Adipocyte (in vitro differentiated cells): ENCODE data around the gene ZNF688.

Experiments
- DNase-seq: peaks from one replicate; pipeline ENCODE4 v3.0.0-alpha.2; 2015; ENCODE audit warnings: low read depth
- H3K27me3 ChIP-seq: replicated peaks from 2 replicates; pipeline ENCODE4 v1.7.0; 2013; ENCODE audit warnings: mild to moderate bottlenecking, low read length, moderate library complexity; ENCODE audit not compliant: control insufficient read depth, insufficient read depth
- H3K36me3 ChIP-seq: 2 replicates; pipeline ENCODE4 v1.7.0; 2013; ENCODE audit warnings: low read length, mild to moderate bottlenecking, moderate library complexity; ENCODE audit not compliant: control insufficient read depth, insufficient read depth, severe bottlenecking
- H3K4me1 ChIP-seq: 2 replicates; pipeline ENCODE4 v1.7.0; 2013; ENCODE audit warnings: mild to moderate bottlenecking, low read length, moderate library complexity; ENCODE audit not compliant: control insufficient read depth, insufficient read depth
- H3K4me3 ChIP-seq: 2 replicates; pipeline ENCODE4 v1.7.0; 2013; ENCODE audit warnings: mild to moderate bottlenecking, low read length, moderate library complexity
- H3K9ac ChIP-seq: 2 replicates; pipeline ENCODE4 v1.7.0; 2013; ENCODE audit warnings: mild to moderate bottlenecking, low read length, moderate library complexity
- H3K9me3 ChIP-seq: 2 replicates; pipeline ENCODE4 v1.7.0; 2013; ENCODE audit warnings: mild to moderate bottlenecking, low read length, moderate library complexity; ENCODE audit not compliant: control insufficient read depth

The ZNF688 gene

DNA sequence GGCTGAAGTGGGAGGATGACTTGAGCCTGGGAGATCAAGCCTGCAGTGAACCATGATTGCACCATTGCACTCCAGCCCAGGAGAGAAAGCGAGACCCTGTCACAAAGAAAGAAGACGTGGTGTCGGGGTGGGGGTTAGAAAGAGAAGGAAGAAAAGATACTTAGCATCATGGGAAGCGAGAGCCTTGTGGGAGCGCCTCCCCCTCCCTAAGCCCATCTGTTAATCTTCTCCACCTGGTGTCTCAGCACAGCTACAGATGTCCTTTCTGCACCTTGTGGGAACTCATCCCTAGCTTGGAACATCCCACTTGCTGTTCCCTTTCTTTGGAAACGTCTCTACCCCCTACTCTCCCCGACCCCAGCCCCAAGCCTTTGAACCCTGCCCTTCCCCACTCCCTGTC lies 6.0 kb downstream of the ZNF688 start:
- H3K27me3 ChIP-seq = no peaks in the 10 kb centered on the region
- DNase-seq = no peak
- H3K36me3 ChIP-seq = no peaks in the 10 kb centered on the region
- H3K9ac ChIP-seq = no peak overlapping the region
- H3K4me1 ChIP-seq = peaks cover 7% of the 10 kb centered on the region
- no peaks in the 10 kb centered on the region for H3K9me3 ChIP-seq
- no peak overlapping the region for H3K4me3 ChIP-seq

DNA sequence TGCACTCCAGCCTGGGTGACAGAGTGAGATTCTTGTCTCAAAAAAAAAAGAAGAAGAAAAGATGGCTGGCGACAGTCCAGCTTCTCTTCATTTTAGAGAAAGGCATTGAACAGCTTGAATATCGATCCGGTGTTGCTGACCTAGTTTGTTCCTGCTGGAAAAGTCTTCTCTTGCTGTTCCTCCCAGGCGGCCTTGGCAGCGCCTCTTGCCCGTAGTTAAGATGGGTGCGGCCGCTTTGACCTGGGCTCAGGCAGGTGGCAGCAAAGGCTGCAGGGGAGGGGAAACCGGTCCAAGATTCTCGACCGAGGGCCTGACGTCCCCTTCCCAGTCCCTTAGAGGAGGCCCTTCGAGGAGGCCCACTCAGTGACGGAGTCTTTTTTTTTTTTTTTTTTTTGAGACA lies 9.5 kb downstream of the ZNF688 start:
- H3K9ac ChIP-seq = no peak overlapping the region
- H3K36me3 ChIP-seq = no peaks in the 10 kb centered on the region
- no peaks in the 10 kb centered on the region for H3K27me3 ChIP-seq
- H3K9me3 ChIP-seq = no peaks in the 10 kb centered on the region
- peaks cover 4% of the 10 kb centered on the region for H3K4me1 ChIP-seq
- H3K4me3 ChIP-seq = no peak overlapping the region
- no peak for DNase-seq

DNA sequence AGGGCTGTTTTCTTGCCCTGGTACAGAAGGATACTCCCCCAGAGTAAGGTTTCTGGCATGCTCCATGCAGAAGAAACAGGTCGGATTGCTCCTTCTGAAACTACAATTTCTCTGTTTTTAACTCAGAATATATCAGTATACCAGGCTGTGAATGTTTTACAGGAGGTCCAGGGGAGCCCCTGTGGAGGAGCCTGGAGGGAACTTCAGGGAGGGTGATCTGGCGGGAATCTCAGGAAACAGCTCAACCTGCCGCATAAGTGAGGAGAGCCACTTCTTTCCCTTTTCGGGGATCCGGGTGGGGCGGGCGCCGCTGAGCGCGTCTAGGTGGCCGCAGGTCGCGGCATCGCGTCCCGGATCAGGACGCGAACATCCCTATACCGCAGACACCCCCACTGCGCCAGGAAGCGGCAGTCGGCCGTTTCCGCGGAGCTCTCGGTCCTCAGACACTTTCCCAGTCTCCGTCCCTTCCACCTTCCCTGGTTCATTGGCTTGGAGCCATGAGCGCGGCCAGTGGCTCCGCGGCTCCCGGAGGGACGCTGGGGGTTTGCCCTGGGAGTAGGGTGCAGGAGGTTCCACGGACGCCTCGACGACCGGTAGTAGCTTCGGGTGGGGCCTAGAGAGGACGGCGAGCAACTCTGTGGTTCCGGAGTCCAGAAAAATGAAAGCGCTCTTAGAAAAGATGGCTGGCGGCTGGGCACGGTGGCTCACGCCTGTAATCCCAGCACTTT lies 10.3 kb downstream of the ZNF688 start:
- Histone ChIP-seq H3K4me3 (peak overlapping the region; percentile 76), H3K9ac (peak overlapping the region; percentile 72), H3K9me3 (no peaks in the 10 kb centered on the region), H3K4me1 (peaks cover 4% of the 10 kb centered on the region), H3K27me3 (no peaks in the 10 kb centered on the region), H3K36me3 (no peaks in the 10 kb centered on the region)
- no peak for DNase-seq

DNA sequence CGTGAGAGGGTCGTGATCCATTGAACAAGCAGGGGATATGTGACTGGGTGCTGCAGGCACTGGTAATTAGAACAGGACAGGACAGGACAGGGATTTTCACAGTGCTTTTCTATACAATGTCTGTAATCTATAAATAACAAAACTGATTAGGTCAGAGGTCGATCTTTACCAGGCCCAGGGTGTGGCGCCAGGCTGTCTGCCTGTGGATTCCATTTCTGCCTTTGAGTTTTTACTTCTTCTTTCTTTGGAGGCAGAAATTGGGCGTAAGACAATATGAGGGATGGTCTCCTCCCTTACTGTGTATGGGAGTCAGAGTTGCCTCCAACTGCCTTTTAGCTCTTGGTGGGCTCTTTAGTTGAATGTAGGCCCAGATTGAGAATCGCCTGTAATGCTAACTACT lies 11.8 kb downstream of the ZNF688 start:
- no peaks in the 10 kb centered on the region for H3K27me3 ChIP-seq
- H3K9ac ChIP-seq = no peak overlapping the region
- no peak for DNase-seq
- no peaks in the 10 kb centered on the region for H3K9me3 ChIP-seq
- no peak overlapping the region for H3K4me3 ChIP-seq
- H3K4me1 ChIP-seq = peaks cover 4% of the 10 kb centered on the region
- peaks cover 9% of the 10 kb centered on the region for H3K36me3 ChIP-seq

DNA sequence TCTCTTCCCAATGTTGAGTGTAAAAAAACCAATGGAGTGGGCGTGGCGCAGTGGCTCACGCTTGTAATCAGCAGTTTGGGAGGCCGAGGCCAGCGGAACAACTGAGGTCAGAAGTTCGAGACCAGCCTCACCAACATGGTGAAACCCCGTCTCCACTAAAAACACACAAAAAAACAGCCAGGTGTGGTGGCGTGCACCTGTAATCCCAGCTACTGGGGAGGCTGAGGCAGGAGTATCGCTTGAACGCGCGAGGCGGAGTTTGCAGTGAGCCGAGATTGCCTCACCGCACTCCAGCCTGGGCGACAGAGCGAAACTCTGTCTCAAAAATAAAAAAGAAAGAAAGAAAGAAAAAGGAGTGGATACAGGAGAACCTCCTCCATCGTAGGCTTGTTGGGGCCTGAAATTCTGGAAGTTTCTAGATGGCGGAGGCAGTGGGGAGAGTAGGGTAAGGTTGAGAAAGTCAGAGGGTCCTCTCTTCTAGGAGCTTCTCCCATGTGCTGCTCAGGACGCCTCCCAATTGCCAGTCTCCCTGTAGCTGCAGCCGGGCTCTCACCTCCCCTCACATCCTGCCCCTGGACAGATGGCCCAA lies 12.6 kb downstream of the ZNF688 start:
- Histone ChIP-seq H3K9ac (peak overlapping the region; percentile 76), H3K27me3 (no peaks in the 10 kb centered on the region), H3K4me3 (peak overlapping the region; percentile 91), H3K9me3 (no peaks in the 10 kb centered on the region), H3K4me1 (peaks cover 4% of the 10 kb centered on the region), H3K36me3 (peaks cover 14% of the 10 kb centered on the region)
- no peak for DNase-seq

DNA sequence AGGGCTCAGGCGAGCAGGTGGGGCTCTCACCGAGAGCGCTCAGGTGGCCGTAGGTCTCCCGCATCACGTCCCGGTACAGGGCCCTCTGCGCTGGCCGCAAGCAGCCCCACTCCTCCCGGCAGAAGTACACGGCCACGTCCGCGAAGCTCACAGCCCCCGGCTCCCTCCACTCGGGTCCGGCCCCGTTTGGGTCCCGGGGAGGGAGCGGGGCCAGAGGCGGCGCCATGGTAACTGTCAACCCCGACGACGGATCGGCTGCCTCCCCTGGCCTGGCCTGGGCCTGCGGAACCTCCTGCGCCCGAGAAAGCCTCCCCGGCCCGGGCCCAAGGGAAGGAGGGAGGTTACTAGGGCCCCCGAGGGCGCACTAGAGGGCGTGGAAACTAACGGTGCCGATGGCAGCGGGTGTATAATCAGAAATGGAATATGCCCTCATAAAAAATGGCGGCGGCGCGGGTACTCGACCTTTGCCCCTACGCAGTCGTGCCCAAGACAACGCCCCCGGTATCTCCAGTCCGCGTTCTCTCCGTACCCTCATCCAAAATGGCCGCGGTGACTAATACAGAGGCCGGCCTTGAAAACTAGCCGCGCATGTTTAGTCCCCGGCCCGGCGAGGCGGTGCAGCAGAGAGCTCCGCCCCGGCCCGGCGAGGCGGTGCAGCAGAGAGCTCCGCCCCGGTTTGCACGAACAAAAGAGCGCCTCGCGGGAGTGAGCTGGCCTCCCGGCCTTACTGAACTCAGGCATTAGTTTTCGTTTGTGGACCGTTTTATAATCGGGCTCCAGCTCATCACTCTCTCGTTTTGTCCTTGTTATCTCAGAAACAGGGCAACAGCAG lies 13.3 kb downstream of the ZNF688 start, which contains the start of gene ZNF764:
Gene ZNF764, minus strand, starts transcription at position 418 of the 832 bp plus-strand sequence. Its CDS starts 192 bp downstream, at position 226.
- DNase-seq = peak; percentile 100
- Histone ChIP-seq H3K4me1 (peaks cover 4% of the 10 kb centered on the region), H3K9me3 (no peaks in the 10 kb centered on the region), H3K9ac (peak within 1 kb of the TSS; percentile 95), H3K4me3 (peak within 1 kb of the TSS; percentile 91), H3K27me3 (no peaks in the 10 kb centered on the region), H3K36me3 (peaks cover 14% of the 10 kb centered on the region)

DNA sequence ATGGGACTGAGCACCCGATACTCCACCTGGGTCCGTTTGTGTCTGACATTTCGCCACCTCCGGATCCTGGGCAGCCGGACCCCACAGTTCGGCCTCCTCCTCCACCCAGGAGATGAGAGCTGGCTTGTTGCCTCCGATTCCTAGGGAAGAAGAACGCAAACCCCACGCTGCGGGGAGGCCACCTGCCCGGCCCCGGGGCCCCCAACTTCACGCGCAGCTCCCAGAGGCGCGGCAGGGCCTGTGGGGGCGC lies 13.9 kb downstream of the ZNF688 start:
- Histone ChIP-seq H3K36me3 (peaks cover 14% of the 10 kb centered on the region), H3K27me3 (no peaks in the 10 kb centered on the region), H3K9me3 (no peaks in the 10 kb centered on the region), H3K4me3 (peak overlapping the region; percentile 91), H3K4me1 (peaks cover 4% of the 10 kb centered on the region), H3K9ac (peak overlapping the region; percentile 95)
- DNase-seq = no peak

DNA sequence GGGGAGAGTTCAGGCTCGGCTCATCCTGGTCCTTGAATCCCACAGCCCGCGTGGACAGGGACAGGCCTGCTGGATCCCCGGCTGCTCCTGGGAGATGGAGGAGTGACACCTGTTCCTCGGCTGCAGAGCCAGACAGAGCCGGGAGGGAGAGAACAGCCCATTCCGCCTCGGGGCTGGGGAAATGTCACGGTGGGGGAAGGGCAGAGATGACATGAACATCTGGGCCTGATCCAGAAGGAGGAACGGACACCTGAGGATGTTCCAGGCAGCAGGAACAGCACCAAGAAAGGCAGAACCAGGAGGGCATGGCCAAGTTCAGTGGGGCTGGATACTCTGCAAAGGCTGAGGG lies 15.4 kb downstream of the ZNF688 start:
- Histone ChIP-seq H3K9ac (no peak overlapping the region), H3K9me3 (no peaks in the 10 kb centered on the region), H3K27me3 (no peaks in the 10 kb centered on the region), H3K36me3 (peaks cover 14% of the 10 kb centered on the region), H3K4me1 (peaks cover 8% of the 10 kb centered on the region), H3K4me3 (no peak overlapping the region)
- DNase-seq = no peak

DNA sequence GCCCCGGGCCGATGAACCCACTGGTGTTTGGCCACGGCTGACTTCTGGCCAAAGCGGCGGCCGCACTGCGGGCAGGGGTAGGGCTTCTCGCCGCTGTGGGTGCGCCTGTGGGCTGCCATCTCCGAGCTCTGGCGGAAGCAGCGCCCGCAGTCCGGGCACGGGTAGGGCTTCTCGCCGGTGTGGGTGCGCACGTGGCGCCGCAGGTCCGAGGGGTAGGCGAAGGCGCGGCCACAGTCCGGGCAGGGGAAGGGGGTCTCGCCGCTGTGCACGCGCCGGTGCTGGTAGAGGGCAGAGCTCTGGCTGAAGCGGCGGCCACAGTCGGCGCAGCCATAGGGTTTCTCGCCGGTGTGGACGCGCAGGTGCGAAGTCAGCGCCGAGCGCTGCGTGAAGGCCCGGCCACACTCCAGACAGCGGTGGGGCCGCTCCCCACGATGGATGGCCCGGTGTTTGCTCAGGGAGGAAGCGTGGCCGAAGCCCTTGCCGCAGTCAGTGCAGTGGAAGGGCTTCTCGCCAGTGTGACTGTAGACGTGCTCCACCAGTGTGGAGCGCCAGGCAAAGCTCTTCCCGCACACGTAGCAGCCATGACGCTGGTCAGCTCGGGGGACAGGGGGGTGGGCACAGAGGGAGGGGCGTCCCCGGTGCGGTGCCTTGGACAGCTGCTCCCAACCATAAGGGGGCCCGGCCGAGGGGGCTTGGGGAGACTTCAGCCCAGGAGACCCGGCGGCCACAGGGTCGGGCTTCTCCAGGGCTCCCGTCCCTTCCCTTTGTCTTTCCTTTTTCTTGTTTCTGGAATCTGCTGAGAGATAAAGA lies 16.0 kb downstream of the ZNF688 start:
- H3K9ac ChIP-seq = no peak overlapping the region
- H3K36me3 ChIP-seq = peaks cover 14% of the 10 kb centered on the region
- no peak for DNase-seq
- H3K27me3 ChIP-seq = no peaks in the 10 kb centered on the region
- peaks cover 8% of the 10 kb centered on the region for H3K4me1 ChIP-seq
- no peaks in the 10 kb centered on the region for H3K9me3 ChIP-seq
- no peak overlapping the region for H3K4me3 ChIP-seq

DNA sequence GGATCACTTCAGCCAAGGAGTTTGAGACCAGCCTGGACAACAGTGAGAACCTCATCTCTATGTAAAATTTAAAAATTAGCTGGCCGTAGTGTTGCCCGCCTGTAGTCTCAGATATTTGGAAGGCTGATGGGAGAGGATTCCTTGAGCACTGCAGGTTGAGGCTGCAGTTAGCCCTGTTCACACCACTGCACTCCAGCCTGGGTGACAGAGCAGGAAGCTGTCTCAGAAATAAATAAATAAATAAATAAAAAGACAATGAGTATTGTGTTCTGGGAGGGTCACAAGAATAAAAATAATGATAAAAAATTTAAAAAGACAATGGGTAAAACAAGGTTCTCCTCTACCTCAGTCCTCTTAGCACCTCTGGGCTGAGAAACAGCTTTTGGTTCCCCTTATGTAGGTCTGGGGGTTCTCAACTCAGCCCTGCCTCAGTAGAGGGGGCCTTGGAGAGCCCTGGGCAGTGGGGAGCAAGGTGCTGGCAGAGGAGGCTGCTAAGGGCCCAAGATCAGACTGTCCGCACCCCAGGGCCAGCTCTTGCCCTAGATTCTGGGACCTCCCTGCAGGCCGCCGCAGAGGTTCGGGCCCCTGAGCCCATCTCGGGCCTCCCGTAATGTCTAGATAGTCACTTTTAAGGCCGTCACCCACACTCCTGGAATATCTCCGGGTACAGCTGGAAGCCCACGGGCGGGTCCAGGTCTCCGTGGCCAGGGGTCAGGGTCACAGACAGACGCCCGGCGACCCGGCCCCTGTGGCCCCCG lies 16.8 kb downstream of the ZNF688 start:
- H3K9me3 ChIP-seq = no peaks in the 10 kb centered on the region
- no peaks in the 10 kb centered on the region for H3K27me3 ChIP-seq
- H3K4me1 ChIP-seq = peaks cover 8% of the 10 kb centered on the region
- H3K9ac ChIP-seq = no peak overlapping the region
- H3K36me3 ChIP-seq = peaks cover 14% of the 10 kb centered on the region
- DNase-seq = no peak
- H3K4me3 ChIP-seq = no peak overlapping the region
